LoVo (cell line): ENCODE measurements around the gene MUC15.
"Not testable (repeated sequence)": the region's sequence is repeated elsewhere in the genome, so short reads cannot be mapped to it uniquely, and the experiment has no call there.

ENCODE experiments used
- DNase-seq: peaks from one replicate; pipeline ENCODE4 v3.0.0-alpha.2; 2016; ENCODE audit warnings: low spot score

Gene MUC15

GRCh38 chr11:26571861-26572654, at the start of gene MUC15:
Gene MUC15, minus strand, starts transcription at chr11:26572263. Its CDS starts 5,169 bp downstream, at chr11:26567094.
- no peak for DNase-seq

- DNase-seq = peak; percentile 69
Observed at GRCh38 chr11:26621132-26621531, 49.1 kb upstream of the MUC15 start.

- peak; percentile 52 for DNase-seq
Observed at GRCh38 chr11:26620282-26621045, 48.4 kb upstream of the MUC15 start.

GRCh38 chr11:26618441-26618840, 46.4 kb upstream of the MUC15 start:
- DNase-seq = no peak

GRCh38 chr11:26613759-26614158, 41.7 kb upstream of the MUC15 start:
- no peak for DNase-seq

GRCh38 chr11:26608507-26609146, 36.6 kb upstream of the MUC15 start:
- no peak for DNase-seq

- no peak for DNase-seq
Observed at GRCh38 chr11:26607725-26608506, 35.9 kb upstream of the MUC15 start.

- no peak for DNase-seq
Observed at GRCh38 chr11:26599876-26600434, 27.9 kb upstream of the MUC15 start.

- DNase-seq = no peak
Observed at GRCh38 chr11:26599425-26599824, 27.4 kb upstream of the MUC15 start.

GRCh38 chr11:26597899-26598298, 25.8 kb upstream of the MUC15 start:
- DNase-seq = no peak

GRCh38 chr11:26597049-26597689, 25.1 kb upstream of the MUC15 start:
- not testable (repeated sequence) for DNase-seq

GRCh38 chr11:26595207-26595865, 23.3 kb upstream of the MUC15 start:
- not testable (repeated sequence) for DNase-seq

GRCh38 chr11:26593691-26594090, 21.6 kb upstream of the MUC15 start:
- no peak for DNase-seq

- no peak for DNase-seq
Observed at GRCh38 chr11:26587073-26587472, 15.0 kb upstream of the MUC15 start.

- no peak for DNase-seq
Observed at GRCh38 chr11:26584818-26585217, 12.8 kb upstream of the MUC15 start.

- DNase-seq = no peak
Observed at GRCh38 chr11:26583550-26583949, 11.5 kb upstream of the MUC15 start.

GRCh38 chr11:26580929-26581328, 8.9 kb upstream of the MUC15 start:
- no peak for DNase-seq

GRCh38 chr11:26579683-26580082, 7.6 kb upstream of the MUC15 start:
- no peak for DNase-seq

- no peak for DNase-seq
Observed at GRCh38 chr11:26578998-26579661, 7.1 kb upstream of the MUC15 start.

- DNase-seq = no peak
Observed at GRCh38 chr11:26575946-26576345, 3.9 kb upstream of the MUC15 start.
